Gastrocnemius medialis (tissue), 4 donors: ENCODE data around the gene CHI3L2.

Source experiments
- POLR2A ChIP-seq, 2 donors: fragments of 450-650 bp; IDR thresholded peaks; one replicate each; pipeline ENCODE4 v1.6.1; 2017; ENCODE audit warnings: antibody characterized with exemption in 2 of 2, mild to moderate bottlenecking in 2 of 2, moderate library complexity in 2 of 2
- TF ChIP-seq, protein P1 (sequence below), 5 experiments: fragments of 450-650 bp in 3 of 5; fragments of 200-600 bp in 2 of 5; sonication (generic) in 2 of 5; IDR thresholded peaks in 4 of 5; conservative IDR thresholded peaks in 1 of 5; 1 replicate in 4 of 5; 2 replicates in 1 of 5; pipeline ENCODE4 v1.5.1; 2016 to 2019; ENCODE audit warnings: antibody characterized with exemption in 5 of 5, mild to moderate bottlenecking in 3 of 5, moderate library complexity in 3 of 5

DNA sequence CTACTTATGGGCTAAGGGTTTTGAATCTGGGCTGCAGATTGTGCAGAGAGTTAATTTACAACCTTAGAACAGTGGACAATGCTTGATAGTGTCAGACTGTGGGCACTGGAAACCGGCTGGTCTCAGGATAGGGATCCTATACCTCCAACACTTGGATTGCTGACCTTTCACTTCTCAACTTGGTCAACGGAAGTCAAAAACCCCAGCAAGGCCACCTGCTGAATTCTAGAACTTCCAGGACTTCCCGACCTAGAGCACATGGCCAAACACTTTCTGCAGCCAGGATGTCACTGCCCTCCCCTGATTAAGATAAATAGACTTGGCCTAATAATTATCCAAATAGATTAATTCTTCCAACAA, 26.7 kb upstream of the CHI3L2 start:
- TF ChIP-seq, protein P1, sequence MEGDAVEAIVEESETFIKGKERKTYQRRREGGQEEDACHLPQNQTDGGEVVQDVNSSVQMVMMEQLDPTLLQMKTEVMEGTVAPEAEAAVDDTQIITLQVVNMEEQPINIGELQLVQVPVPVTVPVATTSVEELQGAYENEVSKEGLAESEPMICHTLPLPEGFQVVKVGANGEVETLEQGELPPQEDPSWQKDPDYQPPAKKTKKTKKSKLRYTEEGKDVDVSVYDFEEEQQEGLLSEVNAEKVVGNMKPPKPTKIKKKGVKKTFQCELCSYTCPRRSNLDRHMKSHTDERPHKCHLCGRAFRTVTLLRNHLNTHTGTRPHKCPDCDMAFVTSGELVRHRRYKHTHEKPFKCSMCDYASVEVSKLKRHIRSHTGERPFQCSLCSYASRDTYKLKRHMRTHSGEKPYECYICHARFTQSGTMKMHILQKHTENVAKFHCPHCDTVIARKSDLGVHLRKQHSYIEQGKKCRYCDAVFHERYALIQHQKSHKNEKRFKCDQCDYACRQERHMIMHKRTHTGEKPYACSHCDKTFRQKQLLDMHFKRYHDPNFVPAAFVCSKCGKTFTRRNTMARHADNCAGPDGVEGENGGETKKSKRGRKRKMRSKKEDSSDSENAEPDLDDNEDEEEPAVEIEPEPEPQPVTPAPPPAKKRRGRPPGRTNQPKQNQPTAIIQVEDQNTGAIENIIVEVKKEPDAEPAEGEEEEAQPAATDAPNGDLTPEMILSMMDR (IDR thresholded peaks at IDR 0.05 in 4 of 5, conservative IDR thresholded peaks at IDR 0.05 in 1 of 5): no peak
- TF ChIP-seq POLR2A (IDR thresholded peaks at IDR 0.05): no peak
